ENCODE results near the gene CIZ1. TPM values are rescaled to one million over a fixed set of nuclear protein-coding genes. Genes with fewer than 3 reads are reported as not detected.

The CIZ1 gene
- total RNA-seq, 2 donors from 2014 or later, result 88.9 to 103 TPM

- no peak for DNase-seq
- intact Hi-C loops (cut with DNase I, micrococcal nuclease), result no loop called here
- ATAC-seq, result no peak
Observed at GRCh38 chr9:128152133-128153059, 39.0 kb downstream of the CIZ1 start.

GRCh38 chr9:128151309-128152132 lies 39.9 kb downstream of the CIZ1 start:
- ATAC-seq (no peak), DNase-seq (no peak)
- intact Hi-C loops (cut with DNase I, micrococcal nuclease), result no loop called here

- peak; percentile 49 to 75 for DNase-seq
- peak; percentile 24 for ATAC-seq
- intact Hi-C loops (cut with DNase I, micrococcal nuclease), result no loop called here
Observed at GRCh38 chr9:128150594-128151308, 40.6 kb downstream of the CIZ1 start.

GRCh38 chr9:128149951-128150593 lies 41.3 kb downstream of the CIZ1 start:
- intact Hi-C loops (cut with DNase I, micrococcal nuclease), result no loop called here
- peak in 1 of 2 donors; percentile 9 for DNase-seq
- no peak for ATAC-seq

- ATAC-seq, result peak; percentile 76
- DNase-seq, result peak; percentile 52 to 89
- intact Hi-C loops (cut with DNase I, micrococcal nuclease), result no loop called here
Observed at GRCh38 chr9:128149001-128149701, 42.2 kb downstream of the CIZ1 start, which contains the start of gene LCN2. Gene LCN2 (plus strand): TSS chr9:128149453. CDS start chr9:128149526, 73 bp downstream.

GRCh38 chr9:128148509-128149000 lies 42.8 kb downstream of the CIZ1 start:
- no peak for ATAC-seq
- DNase-seq, result no peak
- intact Hi-C loops (cut with DNase I, micrococcal nuclease), result no loop called here

- intact Hi-C loops (cut with DNase I, micrococcal nuclease), result no loop called here
- ATAC-seq (no peak), DNase-seq (peak; percentile 1 to 22)
Observed at GRCh38 chr9:128146591-128147120, 44.7 kb downstream of the CIZ1 start.

GRCh38 chr9:128145951-128146351 lies 45.4 kb downstream of the CIZ1 start:
- ATAC-seq (no peak), DNase-seq (peak; percentile 3 to 30)
- intact Hi-C loops (cut with DNase I, micrococcal nuclease), result no loop called here

- intact Hi-C loops (cut with DNase I, micrococcal nuclease), result no loop called here
- DNase-seq, result peak; percentile 3 to 22
Observed at GRCh38 chr9:128145536-128145935, 45.8 kb downstream of the CIZ1 start.

GRCh38 chr9:128144239-128145181 lies 46.9 kb downstream of the CIZ1 start:
- no peak for ATAC-seq
- DNase-seq, result peak in 1 of 2 donors; percentile 26
- intact Hi-C loops (cut with DNase I, micrococcal nuclease), result no loop called here

More at GRCh38 chr9:128145536-128145935, 45.8 kb downstream of the CIZ1 start:
- ATAC-seq, result no peak

GRCh38 chr9:128143525-128144238 lies 47.7 kb downstream of the CIZ1 start:
- intact Hi-C loops (cut with DNase I, micrococcal nuclease), result no loop called here
- ATAC-seq (peak; percentile 73), DNase-seq (peak in 1 of 2 donors; percentile 45)

- intact Hi-C loops (cut with DNase I, micrococcal nuclease), result no loop called here
- no peak for ATAC-seq
- peak in 1 of 2 donors; percentile 20 for DNase-seq
Observed at GRCh38 chr9:128142596-128142995, 48.8 kb downstream of the CIZ1 start.

GRCh38 chr9:128142061-128142460 lies 49.3 kb downstream of the CIZ1 start:
- ATAC-seq, result peak; percentile 27
- intact Hi-C loops (cut with DNase I, micrococcal nuclease), result no loop called here
- DNase-seq, result peak in 1 of 2 donors; percentile 27

- peak in 1 of 2 donors; percentile 13 for DNase-seq
- intact Hi-C loops (cut with DNase I, micrococcal nuclease), result no loop called here
Observed at GRCh38 chr9:128141604-128142003, 49.8 kb downstream of the CIZ1 start.

GRCh38 chr9:128139621-128140020 lies 51.8 kb downstream of the CIZ1 start:
- no peak for ATAC-seq
- intact Hi-C loops (cut with DNase I, micrococcal nuclease), result no loop called here
- no peak for DNase-seq

More at GRCh38 chr9:128141604-128142003, 49.8 kb downstream of the CIZ1 start:
- ATAC-seq, result no peak

GRCh38 chr9:128138001-128138400 lies 53.4 kb downstream of the CIZ1 start:
- DNase-seq (peak in 1 of 2 donors; percentile 20), ATAC-seq (peak; percentile 36)
- intact Hi-C loops (cut with DNase I, micrococcal nuclease), result no loop called here

Measured in left colon (tissue), 2 donors.